ENCODE data around the gene MAP7.

DNA sequence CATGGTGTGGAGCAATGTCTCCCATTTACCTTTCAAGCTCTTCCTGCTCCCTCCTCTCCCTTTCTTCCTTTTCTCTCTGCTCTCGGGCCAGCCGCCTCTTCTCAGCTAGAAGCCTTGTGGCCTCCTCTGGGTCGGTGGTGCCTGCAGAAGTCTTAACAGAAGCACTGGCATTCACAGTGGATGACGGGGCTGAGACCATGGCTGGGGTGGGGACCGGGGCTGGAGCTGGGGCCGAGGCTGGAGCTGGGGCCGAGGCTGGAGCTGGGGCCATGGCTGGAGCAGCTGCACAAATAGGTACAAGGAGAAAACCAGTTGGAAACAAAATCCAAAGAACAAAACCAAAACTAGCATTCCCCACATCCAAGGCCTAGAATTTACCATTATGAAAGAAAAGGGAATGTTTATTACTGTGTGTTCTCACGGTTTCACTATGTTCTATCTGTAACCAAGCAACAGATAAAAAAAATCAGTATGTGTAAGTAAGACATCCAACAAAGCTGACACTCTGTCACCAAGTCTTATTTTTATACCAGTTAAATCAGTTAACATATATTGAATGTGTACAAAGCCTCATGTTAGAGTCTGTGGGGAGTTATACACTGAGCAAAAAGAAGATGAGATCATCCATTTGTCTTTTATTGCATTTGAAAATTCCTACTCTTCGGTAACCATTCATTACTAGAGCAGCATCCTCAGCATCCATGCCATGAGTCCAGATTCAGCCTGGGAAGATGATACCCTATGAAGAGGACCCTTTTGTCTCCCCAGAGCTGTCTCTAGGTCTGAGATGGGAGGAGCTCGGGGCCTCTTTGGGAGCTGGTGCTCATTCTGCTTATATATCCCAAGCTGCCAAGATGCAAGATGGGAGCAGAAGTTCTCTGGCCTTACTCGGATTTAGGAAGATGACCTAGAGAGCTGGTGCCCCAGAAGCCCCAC, 187.5 kb downstream of the MAP7 start:
- TF ChIP-seq, protein P1, sequence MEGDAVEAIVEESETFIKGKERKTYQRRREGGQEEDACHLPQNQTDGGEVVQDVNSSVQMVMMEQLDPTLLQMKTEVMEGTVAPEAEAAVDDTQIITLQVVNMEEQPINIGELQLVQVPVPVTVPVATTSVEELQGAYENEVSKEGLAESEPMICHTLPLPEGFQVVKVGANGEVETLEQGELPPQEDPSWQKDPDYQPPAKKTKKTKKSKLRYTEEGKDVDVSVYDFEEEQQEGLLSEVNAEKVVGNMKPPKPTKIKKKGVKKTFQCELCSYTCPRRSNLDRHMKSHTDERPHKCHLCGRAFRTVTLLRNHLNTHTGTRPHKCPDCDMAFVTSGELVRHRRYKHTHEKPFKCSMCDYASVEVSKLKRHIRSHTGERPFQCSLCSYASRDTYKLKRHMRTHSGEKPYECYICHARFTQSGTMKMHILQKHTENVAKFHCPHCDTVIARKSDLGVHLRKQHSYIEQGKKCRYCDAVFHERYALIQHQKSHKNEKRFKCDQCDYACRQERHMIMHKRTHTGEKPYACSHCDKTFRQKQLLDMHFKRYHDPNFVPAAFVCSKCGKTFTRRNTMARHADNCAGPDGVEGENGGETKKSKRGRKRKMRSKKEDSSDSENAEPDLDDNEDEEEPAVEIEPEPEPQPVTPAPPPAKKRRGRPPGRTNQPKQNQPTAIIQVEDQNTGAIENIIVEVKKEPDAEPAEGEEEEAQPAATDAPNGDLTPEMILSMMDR (IDR thresholded peaks at IDR 0.05; ENCODE audit: low read depth, low read length, missing input control): no peak
- TF ChIP-seq, protein P2, sequence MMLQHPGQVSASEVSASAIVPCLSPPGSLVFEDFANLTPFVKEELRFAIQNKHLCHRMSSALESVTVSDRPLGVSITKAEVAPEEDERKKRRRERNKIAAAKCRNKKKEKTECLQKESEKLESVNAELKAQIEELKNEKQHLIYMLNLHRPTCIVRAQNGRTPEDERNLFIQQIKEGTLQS (IDR thresholded peaks at IDR 0.05): no peak
- TF ChIP-seq RAD21 (IDR thresholded peaks at IDR 0.05) (no peak), FOXA2 (IDR thresholded peaks at IDR 0.05) (no peak), SP1 (IDR thresholded peaks at IDR 0.05) (no peak), EGR1 (IDR thresholded peaks at IDR 0.05; ENCODE audit: low read depth in 2 of 2) (no peak), RXRA (IDR thresholded peaks at IDR 0.05) (no peak)
- TF ChIP-seq, protein P3, sequence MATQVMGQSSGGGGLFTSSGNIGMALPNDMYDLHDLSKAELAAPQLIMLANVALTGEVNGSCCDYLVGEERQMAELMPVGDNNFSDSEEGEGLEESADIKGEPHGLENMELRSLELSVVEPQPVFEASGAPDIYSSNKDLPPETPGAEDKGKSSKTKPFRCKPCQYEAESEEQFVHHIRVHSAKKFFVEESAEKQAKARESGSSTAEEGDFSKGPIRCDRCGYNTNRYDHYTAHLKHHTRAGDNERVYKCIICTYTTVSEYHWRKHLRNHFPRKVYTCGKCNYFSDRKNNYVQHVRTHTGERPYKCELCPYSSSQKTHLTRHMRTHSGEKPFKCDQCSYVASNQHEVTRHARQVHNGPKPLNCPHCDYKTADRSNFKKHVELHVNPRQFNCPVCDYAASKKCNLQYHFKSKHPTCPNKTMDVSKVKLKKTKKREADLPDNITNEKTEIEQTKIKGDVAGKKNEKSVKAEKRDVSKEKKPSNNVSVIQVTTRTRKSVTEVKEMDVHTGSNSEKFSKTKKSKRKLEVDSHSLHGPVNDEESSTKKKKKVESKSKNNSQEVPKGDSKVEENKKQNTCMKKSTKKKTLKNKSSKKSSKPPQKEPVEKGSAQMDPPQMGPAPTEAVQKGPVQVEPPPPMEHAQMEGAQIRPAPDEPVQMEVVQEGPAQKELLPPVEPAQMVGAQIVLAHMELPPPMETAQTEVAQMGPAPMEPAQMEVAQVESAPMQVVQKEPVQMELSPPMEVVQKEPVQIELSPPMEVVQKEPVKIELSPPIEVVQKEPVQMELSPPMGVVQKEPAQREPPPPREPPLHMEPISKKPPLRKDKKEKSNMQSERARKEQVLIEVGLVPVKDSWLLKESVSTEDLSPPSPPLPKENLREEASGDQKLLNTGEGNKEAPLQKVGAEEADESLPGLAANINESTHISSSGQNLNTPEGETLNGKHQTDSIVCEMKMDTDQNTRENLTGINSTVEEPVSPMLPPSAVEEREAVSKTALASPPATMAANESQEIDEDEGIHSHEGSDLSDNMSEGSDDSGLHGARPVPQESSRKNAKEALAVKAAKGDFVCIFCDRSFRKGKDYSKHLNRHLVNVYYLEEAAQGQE (IDR thresholded peaks at IDR 0.05): no peak
- TF ChIP-seq, protein P4, sequence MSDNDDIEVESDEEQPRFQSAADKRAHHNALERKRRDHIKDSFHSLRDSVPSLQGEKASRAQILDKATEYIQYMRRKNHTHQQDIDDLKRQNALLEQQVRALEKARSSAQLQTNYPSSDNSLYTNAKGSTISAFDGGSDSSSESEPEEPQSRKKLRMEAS (IDR thresholded peaks at IDR 0.05): no peak
